Activated CD4-positive, alpha-beta T cell treated with anti-CD3 and anti-CD28 coated beads, Interleukin-10, Interleukin-2, amounts not matched to agents 100 ng/mL and 50 ng/mL, durations not matched to agents 16 hours and 8 hours (primary cell): ENCODE results near the gene ALDH4A1.

ENCODE experiments used
- DNase-seq: peaks from one replicate; pipeline ENCODE4 v3.0.0-alpha.2; 2020

The ALDH4A1 gene

GRCh38 chr1:18921516-18922251, 19.3 kb upstream of the ALDH4A1 start:
- no peak for DNase-seq

- no peak for DNase-seq
Observed at GRCh38 chr1:18920931-18921330, 18.6 kb upstream of the ALDH4A1 start.

GRCh38 chr1:18919956-18920355, 17.6 kb upstream of the ALDH4A1 start:
- no peak for DNase-seq

- DNase-seq = no peak
Observed at GRCh38 chr1:18919197-18919905, 17.0 kb upstream of the ALDH4A1 start.

- no peak for DNase-seq
Observed at GRCh38 chr1:18918417-18918816, 16.1 kb upstream of the ALDH4A1 start.

- no peak for DNase-seq
Observed at GRCh38 chr1:18917071-18917799, 14.9 kb upstream of the ALDH4A1 start.

GRCh38 chr1:18915341-18915740, 13.0 kb upstream of the ALDH4A1 start:
- DNase-seq = no peak

GRCh38 chr1:18913065-18913835, 10.9 kb upstream of the ALDH4A1 start:
- peak; percentile 78 for DNase-seq

- no peak for DNase-seq
Observed at GRCh38 chr1:18912550-18912949, 10.2 kb upstream of the ALDH4A1 start.

GRCh38 chr1:18908911-18909771, 6.8 kb upstream of the ALDH4A1 start:
- DNase-seq = no peak

- no peak for DNase-seq
Observed at GRCh38 chr1:18907917-18908845, 5.8 kb upstream of the ALDH4A1 start.

GRCh38 chr1:18907021-18907916, 4.9 kb upstream of the ALDH4A1 start:
- DNase-seq = peak; percentile 81

- no peak for DNase-seq
Observed at GRCh38 chr1:18903291-18903756, 969 bp upstream of the ALDH4A1 start.

GRCh38 chr1:18901952-18902522, 318 bp downstream of the ALDH4A1 start:
- no peak for DNase-seq

- no peak for DNase-seq
Observed at GRCh38 chr1:18901147-18901951, 1.0 kb downstream of the ALDH4A1 start.

- no peak for DNase-seq
Observed at GRCh38 chr1:18900303-18900841, 2.0 kb downstream of the ALDH4A1 start.

GRCh38 chr1:18899363-18900049, 2.8 kb downstream of the ALDH4A1 start:
- DNase-seq = no peak
